Body of pancreas (tissue), 4 donors: ENCODE results near the gene DNM2.

ENCODE experiments used
- CTCF ChIP-seq, 7 experiments: fragments of 450-650 bp in 4 of 7; fragments of 200-600 bp in 3 of 7; sonication (generic) in 3 of 7; IDR thresholded peaks; one replicate each; pipeline ENCODE4 v1.5.1; 2016 to 2019; ENCODE audit warnings: antibody characterized with exemption in 7 of 7
- POLR2A ChIP-seq, 3 donors: fragments of 450-650 bp; IDR thresholded peaks; one replicate each; pipeline ENCODE4 v1.6.1; 2016; ENCODE audit warnings: antibody characterized with exemption in 3 of 3, mild to moderate bottlenecking in 2 of 3

GRCh38 chr19:10707440-10707839, 10.4 kb upstream of the DNM2 start:
- TF ChIP-seq CTCF (IDR thresholded peaks at IDR 0.05) (no peak), POLR2A (IDR thresholded peaks at IDR 0.05) (no peak)
